ENCODE results near the gene STK10.

The STK10 gene

GRCh38 chr5:172101547-172102217 lies 86.3 kb downstream of the STK10 start:
- no peak for ATAC-seq
- TF ChIP-seq POU6F1 (CRISPR knock-in tag; IDR thresholded peaks at IDR 0.05; ENCODE audit: borderline replicate concordance, low read depth) (no peak), OSR1 (CRISPR knock-in tag; IDR thresholded peaks at IDR 0.05) (no peak), TOX (CRISPR knock-in tag; IDR thresholded peaks at IDR 0.05; ENCODE audit: borderline replicate concordance) (no peak), ARNTL (CRISPR knock-in tag; IDR thresholded peaks at IDR 0.05; ENCODE audit: borderline replicate concordance, low read depth) (no peak), ESRRG (CRISPR knock-in tag; IDR thresholded peaks at IDR 0.05) (no peak), ZNF565 (CRISPR knock-in tag; conservative IDR thresholded peaks at IDR 0.05; ENCODE audit: low read depth) (no peak), CSRNP3 (CRISPR knock-in tag; IDR thresholded peaks at IDR 0.05) (no peak), BACH2 (CRISPR knock-in tag; IDR thresholded peaks at IDR 0.05; ENCODE audit: borderline replicate concordance) (no peak), CREB5 (CRISPR knock-in tag; IDR thresholded peaks at IDR 0.05; ENCODE audit: low read depth) (no peak), PPARA (CRISPR knock-in tag; IDR thresholded peaks at IDR 0.05; ENCODE audit: borderline replicate concordance) (no peak), ZNF70 (CRISPR knock-in tag; IDR thresholded peaks at IDR 0.05) (no peak), ZC3H10 (CRISPR knock-in tag; IDR thresholded peaks at IDR 0.05) (no peak), ZFP3 (CRISPR knock-in tag; IDR thresholded peaks at IDR 0.05) (no peak), ISL1 (CRISPR knock-in tag; IDR thresholded peaks at IDR 0.05) (no peak)

- no peak for ATAC-seq
- TF ChIP-seq ISL1 (CRISPR knock-in tag; IDR thresholded peaks at IDR 0.05) (no peak), ARNTL (CRISPR knock-in tag; IDR thresholded peaks at IDR 0.05; ENCODE audit: borderline replicate concordance, low read depth) (no peak), ESRRG (CRISPR knock-in tag; IDR thresholded peaks at IDR 0.05) (no peak), BACH2 (CRISPR knock-in tag; IDR thresholded peaks at IDR 0.05; ENCODE audit: borderline replicate concordance) (no peak), ZNF565 (CRISPR knock-in tag; conservative IDR thresholded peaks at IDR 0.05; ENCODE audit: low read depth) (no peak), CSDC2 (CRISPR knock-in tag; IDR thresholded peaks at IDR 0.05) (no peak), PPARA (CRISPR knock-in tag; IDR thresholded peaks at IDR 0.05; ENCODE audit: borderline replicate concordance) (no peak), CSRNP3 (CRISPR knock-in tag; IDR thresholded peaks at IDR 0.05) (no peak), CREB5 (CRISPR knock-in tag; IDR thresholded peaks at IDR 0.05; ENCODE audit: low read depth) (no peak), TCF4 (CRISPR knock-in tag; IDR thresholded peaks at IDR 0.05; ENCODE audit: borderline replicate concordance) (no peak), TSHZ2 (CRISPR knock-in tag; IDR thresholded peaks at IDR 0.05) (no peak), RARB (CRISPR knock-in tag; IDR thresholded peaks at IDR 0.05) (no peak), PATZ1 (CRISPR knock-in tag; IDR thresholded peaks at IDR 0.05; ENCODE audit: borderline replicate concordance) (no peak), ZFP3 (CRISPR knock-in tag; IDR thresholded peaks at IDR 0.05) (no peak), GLIS3 (CRISPR knock-in tag; IDR thresholded peaks at IDR 0.05) (no peak), ZNF70 (CRISPR knock-in tag; IDR thresholded peaks at IDR 0.05) (no peak), ZC3H10 (CRISPR knock-in tag; IDR thresholded peaks at IDR 0.05) (no peak), ZFP30 (CRISPR knock-in tag; IDR thresholded peaks at IDR 0.05) (no peak)
Observed at GRCh38 chr5:172098883-172099282, 89.1 kb downstream of the STK10 start.
